Panc1 (cell line): ENCODE data around the gene LNX1.

ENCODE experiments used
- POLR2AphosphoS5 ChIP-seq: IDR thresholded peaks from 2 replicates; pipeline ENCODE4 v1.6.1; 2012; ENCODE audit warnings: mild to moderate bottlenecking, low read depth, low read length, moderate library complexity
- TF ChIP-seq, protein P1 (sequence below): fragments of 450-650 bp; IDR thresholded peaks from 2 replicates; pipeline ENCODE4 v1.5.1; 2017; ENCODE audit warnings: mild to moderate bottlenecking
- TF ChIP-seq, protein P2 (sequence below), 2 experiments: IDR thresholded peaks; 2 replicates each; pipeline ENCODE4 v1.6.1; 2011 to 2012; ENCODE audit warnings: low read depth in 2 of 2, control low read depth in 1 of 2, low read length in 1 of 2, mild to moderate bottlenecking in 1 of 2, moderate library complexity in 1 of 2; ENCODE audit not compliant: insufficient read depth in 1 of 2

DNA sequence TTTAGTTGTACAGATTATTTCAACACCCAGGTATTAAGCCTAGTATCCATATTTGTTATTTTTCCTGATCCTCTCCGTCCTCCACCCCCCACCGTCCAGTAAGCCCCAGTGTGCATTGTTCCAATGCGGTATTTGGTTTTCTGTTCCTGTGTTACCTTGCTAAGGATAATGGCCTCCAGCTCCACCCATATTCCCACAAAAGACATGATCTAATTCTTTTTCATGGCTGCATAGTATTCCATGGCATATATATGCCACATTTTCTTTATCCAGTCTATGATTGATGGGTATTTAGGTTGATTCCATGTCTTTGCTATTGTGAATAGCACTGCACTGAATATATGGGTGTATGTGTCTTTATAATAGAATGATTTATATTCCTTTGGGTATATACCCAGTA, 22.1 kb upstream of the LNX1 start:
- TF ChIP-seq, protein P1, sequence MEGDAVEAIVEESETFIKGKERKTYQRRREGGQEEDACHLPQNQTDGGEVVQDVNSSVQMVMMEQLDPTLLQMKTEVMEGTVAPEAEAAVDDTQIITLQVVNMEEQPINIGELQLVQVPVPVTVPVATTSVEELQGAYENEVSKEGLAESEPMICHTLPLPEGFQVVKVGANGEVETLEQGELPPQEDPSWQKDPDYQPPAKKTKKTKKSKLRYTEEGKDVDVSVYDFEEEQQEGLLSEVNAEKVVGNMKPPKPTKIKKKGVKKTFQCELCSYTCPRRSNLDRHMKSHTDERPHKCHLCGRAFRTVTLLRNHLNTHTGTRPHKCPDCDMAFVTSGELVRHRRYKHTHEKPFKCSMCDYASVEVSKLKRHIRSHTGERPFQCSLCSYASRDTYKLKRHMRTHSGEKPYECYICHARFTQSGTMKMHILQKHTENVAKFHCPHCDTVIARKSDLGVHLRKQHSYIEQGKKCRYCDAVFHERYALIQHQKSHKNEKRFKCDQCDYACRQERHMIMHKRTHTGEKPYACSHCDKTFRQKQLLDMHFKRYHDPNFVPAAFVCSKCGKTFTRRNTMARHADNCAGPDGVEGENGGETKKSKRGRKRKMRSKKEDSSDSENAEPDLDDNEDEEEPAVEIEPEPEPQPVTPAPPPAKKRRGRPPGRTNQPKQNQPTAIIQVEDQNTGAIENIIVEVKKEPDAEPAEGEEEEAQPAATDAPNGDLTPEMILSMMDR, result no peak
- TF ChIP-seq, protein P2, sequence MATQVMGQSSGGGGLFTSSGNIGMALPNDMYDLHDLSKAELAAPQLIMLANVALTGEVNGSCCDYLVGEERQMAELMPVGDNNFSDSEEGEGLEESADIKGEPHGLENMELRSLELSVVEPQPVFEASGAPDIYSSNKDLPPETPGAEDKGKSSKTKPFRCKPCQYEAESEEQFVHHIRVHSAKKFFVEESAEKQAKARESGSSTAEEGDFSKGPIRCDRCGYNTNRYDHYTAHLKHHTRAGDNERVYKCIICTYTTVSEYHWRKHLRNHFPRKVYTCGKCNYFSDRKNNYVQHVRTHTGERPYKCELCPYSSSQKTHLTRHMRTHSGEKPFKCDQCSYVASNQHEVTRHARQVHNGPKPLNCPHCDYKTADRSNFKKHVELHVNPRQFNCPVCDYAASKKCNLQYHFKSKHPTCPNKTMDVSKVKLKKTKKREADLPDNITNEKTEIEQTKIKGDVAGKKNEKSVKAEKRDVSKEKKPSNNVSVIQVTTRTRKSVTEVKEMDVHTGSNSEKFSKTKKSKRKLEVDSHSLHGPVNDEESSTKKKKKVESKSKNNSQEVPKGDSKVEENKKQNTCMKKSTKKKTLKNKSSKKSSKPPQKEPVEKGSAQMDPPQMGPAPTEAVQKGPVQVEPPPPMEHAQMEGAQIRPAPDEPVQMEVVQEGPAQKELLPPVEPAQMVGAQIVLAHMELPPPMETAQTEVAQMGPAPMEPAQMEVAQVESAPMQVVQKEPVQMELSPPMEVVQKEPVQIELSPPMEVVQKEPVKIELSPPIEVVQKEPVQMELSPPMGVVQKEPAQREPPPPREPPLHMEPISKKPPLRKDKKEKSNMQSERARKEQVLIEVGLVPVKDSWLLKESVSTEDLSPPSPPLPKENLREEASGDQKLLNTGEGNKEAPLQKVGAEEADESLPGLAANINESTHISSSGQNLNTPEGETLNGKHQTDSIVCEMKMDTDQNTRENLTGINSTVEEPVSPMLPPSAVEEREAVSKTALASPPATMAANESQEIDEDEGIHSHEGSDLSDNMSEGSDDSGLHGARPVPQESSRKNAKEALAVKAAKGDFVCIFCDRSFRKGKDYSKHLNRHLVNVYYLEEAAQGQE (IDR thresholded peaks at IDR 0.05; ENCODE audit: insufficient read depth in 1 of 2, low read depth in 2 of 2, low read length in 1 of 2), result no peak
- TF ChIP-seq POLR2AphosphoS5, result no peak
